Thyroid gland (tissue), 4 donors: Measurements from ENCODE around the gene CAPN1.

Source experiments
- POLR2A ChIP-seq, 2 donors: fragments of 450-650 bp; IDR thresholded peaks; one replicate each; pipeline ENCODE4 v1.6.1; 2017; ENCODE audit warnings: antibody characterized with exemption in 2 of 2, mild to moderate bottlenecking in 2 of 2, moderate library complexity in 1 of 2
- TF ChIP-seq, protein P1 (sequence below), 6 experiments: fragments of 200-600 bp in 3 of 6; fragments of 450-650 bp in 3 of 6; sonication (generic) in 3 of 6; IDR thresholded peaks; one replicate each; pipeline ENCODE4 v1.5.1; 2016 to 2019; ENCODE audit warnings: antibody characterized with exemption in 6 of 6, mild to moderate bottlenecking in 2 of 6, inconsistent platforms in 1 of 6, moderate library complexity in 1 of 6

DNA sequence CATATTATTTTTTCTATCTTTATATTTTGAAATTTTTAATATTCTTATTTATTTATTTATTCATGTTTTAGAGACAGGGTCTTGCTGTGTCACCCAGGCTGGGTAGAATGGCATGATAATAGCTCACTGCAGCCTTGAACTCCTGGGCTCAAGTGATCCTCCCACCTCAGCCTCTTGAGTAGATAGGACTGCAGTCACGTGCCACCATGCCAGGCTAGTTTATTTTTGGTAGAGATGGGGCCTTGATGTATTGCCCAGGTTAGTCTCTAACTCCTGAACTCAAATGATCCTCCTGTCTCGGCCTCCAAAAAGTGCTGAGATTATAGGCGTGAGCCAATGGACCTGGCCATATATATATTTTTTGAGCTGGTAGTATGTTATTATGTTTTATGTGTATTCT, 14.1 kb upstream of the CAPN1 start:
- TF ChIP-seq, protein P1, sequence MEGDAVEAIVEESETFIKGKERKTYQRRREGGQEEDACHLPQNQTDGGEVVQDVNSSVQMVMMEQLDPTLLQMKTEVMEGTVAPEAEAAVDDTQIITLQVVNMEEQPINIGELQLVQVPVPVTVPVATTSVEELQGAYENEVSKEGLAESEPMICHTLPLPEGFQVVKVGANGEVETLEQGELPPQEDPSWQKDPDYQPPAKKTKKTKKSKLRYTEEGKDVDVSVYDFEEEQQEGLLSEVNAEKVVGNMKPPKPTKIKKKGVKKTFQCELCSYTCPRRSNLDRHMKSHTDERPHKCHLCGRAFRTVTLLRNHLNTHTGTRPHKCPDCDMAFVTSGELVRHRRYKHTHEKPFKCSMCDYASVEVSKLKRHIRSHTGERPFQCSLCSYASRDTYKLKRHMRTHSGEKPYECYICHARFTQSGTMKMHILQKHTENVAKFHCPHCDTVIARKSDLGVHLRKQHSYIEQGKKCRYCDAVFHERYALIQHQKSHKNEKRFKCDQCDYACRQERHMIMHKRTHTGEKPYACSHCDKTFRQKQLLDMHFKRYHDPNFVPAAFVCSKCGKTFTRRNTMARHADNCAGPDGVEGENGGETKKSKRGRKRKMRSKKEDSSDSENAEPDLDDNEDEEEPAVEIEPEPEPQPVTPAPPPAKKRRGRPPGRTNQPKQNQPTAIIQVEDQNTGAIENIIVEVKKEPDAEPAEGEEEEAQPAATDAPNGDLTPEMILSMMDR (IDR thresholded peaks at IDR 0.05) = no peak
- TF ChIP-seq POLR2A (IDR thresholded peaks at IDR 0.05) = no peak
